Prostate gland (tissue), 2 donors: ENCODE data around the gene ANKRD10. TPM values are rescaled to one million over a fixed set of nuclear protein-coding genes. Genes with fewer than 3 reads are reported as not detected.
A peak's percentile ranks its signal among the peaks of the same experiment; 100 is the strongest.

ENCODE experiments used
- DNase-seq: peaks from one replicate; pipeline ENCODE4 v3.0.0-alpha.2; 2019; ENCODE audit warnings: low spot score
- H3K27ac ChIP-seq, 2 donors: fragments of 200-600 bp; sonication (generic); 2 replicates each; pipeline ENCODE4 v1.5.1; 2017 to 2019
- H3K27me3 ChIP-seq: fragments of 200-600 bp; sonication (generic); replicated peaks from 2 replicates; pipeline ENCODE4 v1.5.1; 2019; ENCODE audit not compliant: insufficient read depth
- H3K36me3 ChIP-seq, 2 donors: fragments of 200-600 bp; sonication (generic); 1 replicate in 1 of 2; 2 replicates in 1 of 2; pipeline versions ENCODE4 v1.5.1 to v1.8.1; 2017 to 2019
- H3K4me1 ChIP-seq: fragments of 200-600 bp; sonication (generic); replicated peaks from 2 replicates; pipeline ENCODE4 v1.5.1; 2019
- H3K4me3 ChIP-seq, 2 donors: fragments of 200-600 bp; sonication (generic); 2 replicates each; pipeline ENCODE4 v1.5.1; 2017 to 2019
- H3K9me3 ChIP-seq: fragments of 200-600 bp; sonication (generic); 2 replicates; pipeline ENCODE4 v1.5.1; 2017
- POLR2A ChIP-seq: fragments of 450-650 bp; IDR thresholded peaks from one replicate; pipeline ENCODE4 v1.6.1; 2016; ENCODE audit warnings: antibody characterized with exemption, mild to moderate bottlenecking
- POLR2AphosphoS5 ChIP-seq: sonication (generic); formaldehyde crosslinking; IDR thresholded peaks from one replicate; pipeline ENCODE4 v1.6.1; 2017; ENCODE audit warnings: antibody characterized with exemption
- WGBS: methylation state at CpG from one replicate; pipeline ENCODE4 v1.1.5; 2018; 5-methylcytosine and 5-hydroxymethylcytosine counted together
- intact Hi-C: fragments of 100-400 bp; cut with DNase I; formaldehyde crosslinking; loops from one replicate; pipeline ENCODE4 v1.14.2; 2022
- total RNA-seq, 2 donors: library from RNA; depleted of rRNA; stranded (reverse); fragments of >200 nt; gene quantifications; one replicate each; pipeline ENCODE4 v1.1.0, GENCODE V29; 2016
- TF ChIP-seq, protein P1 (sequence below), 4 experiments: fragments of 200-600 bp in 2 of 4; fragments of 450-650 bp in 2 of 4; sonication (generic) in 2 of 4; IDR thresholded peaks; 1 replicate in 3 of 4; 2 replicates in 1 of 4; pipeline ENCODE4 v1.5.1; 2016 to 2019; ENCODE audit warnings: antibody characterized with exemption in 4 of 4, mild to moderate bottlenecking in 2 of 4, moderate library complexity in 2 of 4

ANKRD10 gene
- total RNA-seq, 2 donors from 2014 or later: 99.9 to 155 TPM

DNA sequence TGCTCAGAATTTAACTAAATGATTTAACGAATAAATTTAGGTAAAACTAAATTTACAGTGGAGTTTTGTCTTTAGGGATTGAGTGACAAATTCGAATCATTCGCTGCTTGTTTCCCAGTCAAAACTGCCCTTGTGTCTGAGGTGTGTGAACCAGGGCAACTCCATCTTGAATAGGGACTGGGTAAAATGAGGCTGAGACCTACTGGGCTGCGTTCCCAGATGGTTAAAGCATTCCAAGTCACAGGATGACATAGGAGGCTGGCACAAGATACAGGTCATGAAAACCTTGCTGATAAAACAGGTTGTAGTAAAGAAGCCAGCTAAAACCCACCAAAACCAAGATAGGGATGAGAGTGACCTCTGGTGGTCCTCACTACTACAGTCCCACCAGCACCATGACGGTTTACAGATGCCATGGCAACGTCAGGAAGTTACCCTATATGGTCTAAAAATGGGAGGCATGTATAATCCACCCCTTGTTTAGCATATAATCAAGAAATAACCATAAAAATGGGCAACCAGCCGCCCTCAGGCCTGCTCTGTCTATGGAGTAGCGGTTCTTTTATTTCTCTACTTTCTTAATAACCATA, 10.2 kb upstream of the ANKRD10 start:
- no peaks in the 10 kb centered on the region for H3K36me3 ChIP-seq
- intact Hi-C loops: no loop called here
- TF ChIP-seq POLR2A (no peak), POLR2AphosphoS5 (no peak)
- TF ChIP-seq, protein P1, sequence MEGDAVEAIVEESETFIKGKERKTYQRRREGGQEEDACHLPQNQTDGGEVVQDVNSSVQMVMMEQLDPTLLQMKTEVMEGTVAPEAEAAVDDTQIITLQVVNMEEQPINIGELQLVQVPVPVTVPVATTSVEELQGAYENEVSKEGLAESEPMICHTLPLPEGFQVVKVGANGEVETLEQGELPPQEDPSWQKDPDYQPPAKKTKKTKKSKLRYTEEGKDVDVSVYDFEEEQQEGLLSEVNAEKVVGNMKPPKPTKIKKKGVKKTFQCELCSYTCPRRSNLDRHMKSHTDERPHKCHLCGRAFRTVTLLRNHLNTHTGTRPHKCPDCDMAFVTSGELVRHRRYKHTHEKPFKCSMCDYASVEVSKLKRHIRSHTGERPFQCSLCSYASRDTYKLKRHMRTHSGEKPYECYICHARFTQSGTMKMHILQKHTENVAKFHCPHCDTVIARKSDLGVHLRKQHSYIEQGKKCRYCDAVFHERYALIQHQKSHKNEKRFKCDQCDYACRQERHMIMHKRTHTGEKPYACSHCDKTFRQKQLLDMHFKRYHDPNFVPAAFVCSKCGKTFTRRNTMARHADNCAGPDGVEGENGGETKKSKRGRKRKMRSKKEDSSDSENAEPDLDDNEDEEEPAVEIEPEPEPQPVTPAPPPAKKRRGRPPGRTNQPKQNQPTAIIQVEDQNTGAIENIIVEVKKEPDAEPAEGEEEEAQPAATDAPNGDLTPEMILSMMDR (IDR thresholded peaks at IDR 0.05): peak in 1 of 4 experiments; percentile 2
- H3K4me1 ChIP-seq: peaks cover 4% of the 10 kb centered on the region
- no peaks in the 10 kb centered on the region for H3K27me3 ChIP-seq
- 73% methylated on average over 8 of the region's 8 CpGs for WGBS
- no peak overlapping the region for H3K27ac ChIP-seq
- no peaks in the 10 kb centered on the region for H3K9me3 ChIP-seq
- no peak for DNase-seq
- H3K4me3 ChIP-seq: no peak overlapping the region

DNA sequence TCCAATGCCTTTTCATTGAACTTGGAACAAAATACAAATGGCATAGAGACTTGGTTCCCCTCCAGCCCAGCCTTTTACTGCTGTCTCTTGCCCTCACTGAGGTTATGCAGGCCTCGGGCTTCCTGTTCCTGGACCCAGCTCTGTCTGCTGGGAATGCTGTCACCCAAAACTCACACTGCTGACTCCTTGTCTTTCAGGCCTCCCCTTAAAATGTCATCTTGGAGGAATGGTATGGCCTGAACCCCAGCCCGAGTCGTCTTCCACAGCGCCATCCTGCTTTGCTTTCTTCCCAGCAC, 9.7 kb upstream of the ANKRD10 start:
- H3K4me1 ChIP-seq: peaks cover 4% of the 10 kb centered on the region
- no peak overlapping the region for H3K27ac ChIP-seq
- no peaks in the 10 kb centered on the region for H3K9me3 ChIP-seq
- H3K36me3 ChIP-seq: no peaks in the 10 kb centered on the region
- no peak overlapping the region for H3K4me3 ChIP-seq
- no peak for DNase-seq
- no peak for TF ChIP-seq POLR2A
- TF ChIP-seq, protein P1 (IDR thresholded peaks at IDR 0.05): no peak
- TF ChIP-seq POLR2AphosphoS5: no peak
- 59% methylated on average over 4 of the region's 4 CpGs for WGBS
- intact Hi-C loops: no loop called here
- H3K27me3 ChIP-seq: no peaks in the 10 kb centered on the region

- Histone ChIP-seq H3K4me1 (peaks cover 4% of the 10 kb centered on the region), H3K9me3 (no peaks in the 10 kb centered on the region), H3K4me3 (no peak overlapping the region), H3K36me3 (no peaks in the 10 kb centered on the region), H3K27ac (no peak overlapping the region), H3K27me3 (no peaks in the 10 kb centered on the region)
- TF ChIP-seq POLR2AphosphoS5: no peak
- 59% methylated on average over 4 of the region's 4 CpGs for WGBS
- intact Hi-C loops: no loop called here
- no peak for DNase-seq
Observed at GRCh38 chr13:110923777-110924638, 9.1 kb upstream of the ANKRD10 start.

GRCh38 chr13:110923086-110923485, 8.2 kb upstream of the ANKRD10 start:
- no peak for DNase-seq
- H3K27me3 ChIP-seq: no peaks in the 10 kb centered on the region
- intact Hi-C loops: no loop called here
- H3K27ac ChIP-seq: no peak overlapping the region
- H3K4me3 ChIP-seq: no peak overlapping the region
- 86% methylated on average over 7 of the region's 7 CpGs for WGBS
- H3K4me1 ChIP-seq: peaks cover 4% of the 10 kb centered on the region
- TF ChIP-seq POLR2AphosphoS5 (no peak), POLR2A (no peak)
- TF ChIP-seq, protein P1 (IDR thresholded peaks at IDR 0.05): no peak
- no peaks in the 10 kb centered on the region for H3K36me3 ChIP-seq
- H3K9me3 ChIP-seq: no peaks in the 10 kb centered on the region

DNA sequence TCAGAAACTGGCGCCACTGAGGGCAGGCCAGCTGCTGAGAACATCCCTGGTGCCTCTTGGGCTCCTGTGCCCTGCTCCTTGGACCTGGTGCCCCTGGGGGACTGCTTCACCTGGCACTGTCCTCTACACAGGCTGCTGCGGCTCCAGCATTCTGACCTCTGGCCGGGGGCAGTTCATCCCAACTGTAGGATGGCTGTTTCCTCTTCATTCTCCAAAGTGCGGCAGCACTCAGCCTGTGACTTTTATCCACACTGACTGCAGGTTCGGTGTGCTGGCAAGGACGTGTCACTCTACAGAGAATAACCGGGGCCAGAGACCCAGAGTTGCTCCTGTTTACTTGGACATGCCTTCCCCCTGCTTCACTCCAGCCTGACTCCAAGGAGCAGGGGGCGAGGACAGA, 7.6 kb upstream of the ANKRD10 start:
- H3K27me3 ChIP-seq: no peaks in the 10 kb centered on the region
- no peaks in the 10 kb centered on the region for H3K36me3 ChIP-seq
- H3K9me3 ChIP-seq: no peaks in the 10 kb centered on the region
- no peak for TF ChIP-seq POLR2A
- TF ChIP-seq, protein P1 (IDR thresholded peaks at IDR 0.05): no peak
- TF ChIP-seq POLR2AphosphoS5: no peak
- H3K27ac ChIP-seq: no peak overlapping the region
- H3K4me3 ChIP-seq: no peak overlapping the region
- intact Hi-C loops: no loop called here
- no peak for DNase-seq
- WGBS: 60% methylated on average over 8 of the region's 8 CpGs
- peaks cover 4% of the 10 kb centered on the region for H3K4me1 ChIP-seq
